ENCODE measurements around the gene RPL7A. TPM values are rescaled to one million over a fixed set of nuclear protein-coding genes. Genes with fewer than 3 reads are reported as not detected.

The RPL7A gene
- total RNA-seq, 3 donors from 2014 or later (not counting 1 experiment from before 2014, with no cell fraction given) = 1,409 to 1,616 (median 1,600) TPM

- Histone ChIP-seq H3K4me3 (ENCODE audit: low read length) (no peak overlapping the region), H3K27me3 (ENCODE audit: control insufficient read depth, insufficient read depth, low read length) (no peaks in the 10 kb centered on the region), H3K4me1 (ENCODE audit: control insufficient read depth, insufficient read depth, low read length) (peaks cover 39% of the 10 kb centered on the region), H3K36me3 (ENCODE audit: control insufficient read depth, insufficient read depth, low read length) (peaks cover 46% of the 10 kb centered on the region), H3K9me3 (ENCODE audit: control insufficient read depth, insufficient read depth, low read length) (no peaks in the 10 kb centered on the region), H3K27ac (ENCODE audit: low read length) (no peak overlapping the region)
- no peaks in the 10 kb centered on the region for H3K27me3 Mint-ChIP-seq (ENCODE audit: low read depth in 2 of 2)
- peak overlapping the region; percentile 35 for H3K4me3 Mint-ChIP-seq
- intact Hi-C loops (cut with micrococcal nuclease) = no loop called here
- H3K4me1 Mint-ChIP-seq = peaks cover 26 to 36% of the 10 kb centered on the region in 2 donors
- H3K27ac Mint-ChIP-seq = peak overlapping the region in 1 of 2 donors; percentile 77
- 92% methylated on average over 7 of the region's 7 CpGs for WGBS (ENCODE audit: insufficient coverage)
- no peaks in the 10 kb centered on the region for H3K9me3 Mint-ChIP-seq
- TF ChIP-seq, protein P1, sequence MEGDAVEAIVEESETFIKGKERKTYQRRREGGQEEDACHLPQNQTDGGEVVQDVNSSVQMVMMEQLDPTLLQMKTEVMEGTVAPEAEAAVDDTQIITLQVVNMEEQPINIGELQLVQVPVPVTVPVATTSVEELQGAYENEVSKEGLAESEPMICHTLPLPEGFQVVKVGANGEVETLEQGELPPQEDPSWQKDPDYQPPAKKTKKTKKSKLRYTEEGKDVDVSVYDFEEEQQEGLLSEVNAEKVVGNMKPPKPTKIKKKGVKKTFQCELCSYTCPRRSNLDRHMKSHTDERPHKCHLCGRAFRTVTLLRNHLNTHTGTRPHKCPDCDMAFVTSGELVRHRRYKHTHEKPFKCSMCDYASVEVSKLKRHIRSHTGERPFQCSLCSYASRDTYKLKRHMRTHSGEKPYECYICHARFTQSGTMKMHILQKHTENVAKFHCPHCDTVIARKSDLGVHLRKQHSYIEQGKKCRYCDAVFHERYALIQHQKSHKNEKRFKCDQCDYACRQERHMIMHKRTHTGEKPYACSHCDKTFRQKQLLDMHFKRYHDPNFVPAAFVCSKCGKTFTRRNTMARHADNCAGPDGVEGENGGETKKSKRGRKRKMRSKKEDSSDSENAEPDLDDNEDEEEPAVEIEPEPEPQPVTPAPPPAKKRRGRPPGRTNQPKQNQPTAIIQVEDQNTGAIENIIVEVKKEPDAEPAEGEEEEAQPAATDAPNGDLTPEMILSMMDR (IDR thresholded peaks at IDR 0.05) = no peak
- ATAC-seq = no peak
- no peak for DNase-seq
- peaks cover 5% of the 10 kb centered on the region for H3K36me3 Mint-ChIP-seq
Observed at GRCh38 chr9:133354766-133355165, 6.7 kb downstream of the RPL7A start.

DNA sequence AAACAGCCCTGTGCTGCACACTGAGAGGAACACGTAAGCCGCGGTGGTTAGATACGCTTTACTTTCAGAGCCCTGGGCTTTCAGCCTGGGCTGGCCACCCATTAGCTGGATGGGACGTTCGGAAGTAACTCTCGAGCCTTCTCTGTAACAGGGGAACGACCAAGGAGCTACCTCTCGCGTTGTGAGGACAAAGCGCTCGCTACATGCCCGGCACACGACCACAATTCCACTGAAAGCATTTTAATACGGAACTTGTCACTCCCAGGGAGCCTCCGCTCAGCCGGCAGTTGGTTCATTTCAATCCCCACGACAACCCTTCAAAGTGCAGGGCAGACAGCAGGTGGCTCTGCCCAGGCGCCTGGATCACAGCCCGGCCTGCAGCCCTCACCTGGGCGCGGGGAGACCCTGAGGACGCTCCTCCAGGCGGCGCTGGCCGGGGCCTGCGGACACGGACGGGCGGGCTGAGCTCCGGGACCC is 7.9 kb downstream of the RPL7A start:
- Mint-ChIP-seq H3K36me3 (peaks cover 5% of the 10 kb centered on the region), H3K27me3 (ENCODE audit: low read depth in 2 of 2) (no peaks in the 10 kb centered on the region), H3K9me3 (no peaks in the 10 kb centered on the region), H3K4me3 (peak overlapping the region; percentile 87), H3K27ac (peak overlapping the region; percentile 77 to 87), H3K4me1 (peaks cover 22 to 35% of the 10 kb centered on the region in 2 donors)
- Histone ChIP-seq H3K4me3 (ENCODE audit: low read length) (peak overlapping the region; percentile 49), H3K27me3 (ENCODE audit: control insufficient read depth, insufficient read depth, low read length) (no peaks in the 10 kb centered on the region), H3K4me1 (ENCODE audit: control insufficient read depth, insufficient read depth, low read length) (peaks cover 37% of the 10 kb centered on the region), H3K9me3 (ENCODE audit: control insufficient read depth, insufficient read depth, low read length) (no peaks in the 10 kb centered on the region), H3K36me3 (ENCODE audit: control insufficient read depth, insufficient read depth, low read length) (peaks cover 43% of the 10 kb centered on the region), H3K27ac (ENCODE audit: low read length) (peak overlapping the region; percentile 49)
- intact Hi-C loops (cut with micrococcal nuclease) = loop anchor here (2.0 kb wide), 1 partner anchor 15 kb away; no protein-coding TSS in a partner anchor
- TF ChIP-seq, protein P1 (IDR thresholded peaks at IDR 0.05) = no peak
- no peak for DNase-seq
- peak; percentile 29 to 45 (median 45) for ATAC-seq
- under 1% methylated on average over 31 of the region's 31 CpGs for WGBS (ENCODE audit: insufficient coverage)

DNA sequence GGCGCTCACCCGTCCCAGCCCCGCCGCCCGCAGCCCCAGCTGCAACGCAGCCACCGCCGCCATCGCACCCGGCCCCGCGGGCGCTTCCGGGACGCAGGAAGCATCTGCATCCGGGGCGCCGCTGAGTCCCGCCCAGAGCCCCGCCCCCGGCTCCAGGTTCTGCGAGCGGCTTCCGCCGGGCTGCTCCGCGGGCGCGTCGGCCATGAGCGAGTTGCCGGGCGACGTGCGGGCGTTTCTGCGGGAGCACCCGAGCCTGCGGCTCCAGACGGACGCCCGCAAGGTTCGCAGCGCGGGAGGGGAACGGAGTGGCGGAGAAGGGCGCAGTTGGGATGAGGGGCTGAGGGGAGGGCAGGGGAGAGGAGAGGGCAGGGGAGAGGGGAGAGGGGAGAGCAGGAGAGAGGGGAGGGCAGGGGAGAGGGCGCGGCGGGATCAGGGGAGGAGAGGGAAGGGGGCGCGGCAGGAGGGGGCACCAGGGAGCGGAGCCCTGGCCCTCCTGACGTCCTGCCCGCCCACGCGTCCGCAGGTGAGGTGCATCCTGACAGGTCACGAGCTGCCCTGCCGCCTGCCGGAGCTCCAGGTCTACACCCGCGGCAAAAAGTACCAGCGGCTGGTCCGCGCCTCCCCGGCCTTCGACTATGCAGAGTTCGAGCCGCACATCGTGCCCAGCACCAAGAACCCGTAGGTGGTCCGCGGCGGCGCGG is 8.5 kb downstream of the RPL7A start, which contains the start of the genes SURF1 and SURF2:
Gene SURF1 (minus strand): TSS at position 97 of the 701 bp plus-strand sequence. CDS start 34 bp downstream, at position 63.
Gene SURF2 (plus strand): TSS at position 160 of the 701 bp plus-strand sequence. CDS start 43 bp downstream, at position 203.
- peak within 1 kb of the TSS; percentile 72 for H3K4me3 ChIP-seq (ENCODE audit: low read length)
- WGBS (ENCODE audit: insufficient coverage) = 1% methylated on average over 78 of the region's 78 CpGs
- H3K36me3 ChIP-seq (ENCODE audit: control insufficient read depth, insufficient read depth, low read length) = peaks cover 44% of the 10 kb centered on the region

More for the DNA sequence above, 8.5 kb downstream of the RPL7A start, which contains the start of the genes SURF1 and SURF2:
- Histone ChIP-seq H3K9me3 (ENCODE audit: control insufficient read depth, insufficient read depth, low read length) (no peaks in the 10 kb centered on the region), H3K27me3 (ENCODE audit: control insufficient read depth, insufficient read depth, low read length) (no peaks in the 10 kb centered on the region), H3K4me1 (ENCODE audit: control insufficient read depth, insufficient read depth, low read length) (peaks cover 37% of the 10 kb centered on the region), H3K27ac (ENCODE audit: low read length) (peak within 1 kb of the TSS; percentile 50)
- Mint-ChIP-seq H3K27me3 (ENCODE audit: low read depth in 2 of 2) (no peaks in the 10 kb centered on the region), H3K36me3 (peaks cover 5% of the 10 kb centered on the region), H3K4me3 (peak within 1 kb of the TSS; percentile 87), H3K9me3 (no peaks in the 10 kb centered on the region), H3K4me1 (peaks cover 22 to 37% of the 10 kb centered on the region in 2 donors), H3K27ac (peak within 1 kb of the TSS; percentile 77 to 87)
- intact Hi-C loops (cut with micrococcal nuclease) = loop anchor here (2.0 kb wide), 1 partner anchor 14 kb away; no protein-coding TSS in a partner anchor
- ATAC-seq (peak; percentile 94 to 97 (median 95)), DNase-seq (peak; percentile 88 to 93)
- TF ChIP-seq, protein P1 (IDR thresholded peaks at IDR 0.05) = no peak
